Kasumi-1 (cell line): Measurements from ENCODE around the gene WDFY3.
"Not testable (repeated sequence)": the region's sequence is repeated elsewhere in the genome, so short reads cannot be mapped to it uniquely, and the experiment has no call there.

ENCODE experiments used
- DNase-seq, 2 experiments: peaks; one replicate each; lab custom pipeline; 2025; lab: John Stamatoyannopoulos, UW

The WDFY3 gene

GRCh38 chr4:84718699-84719098 is 247.8 kb downstream of the WDFY3 start:
- no peak for DNase-seq

GRCh38 chr4:84710548-84710947 is 255.9 kb downstream of the WDFY3 start:
- no peak for DNase-seq

- DNase-seq, result no peak
These were observed 257.9 kb downstream of the WDFY3 start for GRCh38 chr4:84708406-84709135.

DNA sequence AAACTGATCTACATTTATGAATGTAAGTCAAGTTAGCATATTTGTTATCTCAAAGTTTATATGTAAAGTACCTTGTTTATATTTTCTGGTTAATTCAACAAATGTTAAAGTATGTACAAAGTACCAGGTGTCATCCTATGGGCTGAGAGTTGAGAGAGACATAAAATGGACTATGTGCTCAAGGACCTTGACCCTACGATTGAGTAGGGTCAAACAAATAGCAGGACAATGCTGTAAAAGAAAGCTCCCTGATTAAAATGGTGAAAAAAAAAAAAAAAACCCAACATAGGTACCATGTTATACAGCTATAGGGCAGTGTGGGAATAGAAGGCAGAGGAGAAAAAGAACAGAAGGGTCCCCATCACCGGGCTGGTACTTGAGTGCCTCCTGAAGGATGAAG is 260.2 kb downstream of the WDFY3 start:
- no peak for DNase-seq

- no peak for DNase-seq
These were observed 267.4 kb downstream of the WDFY3 start for GRCh38 chr4:84699001-84699671.

GRCh38 chr4:84697615-84698201 is 268.8 kb downstream of the WDFY3 start:
- no peak for DNase-seq

- DNase-seq, result no peak
These were observed 269.3 kb downstream of the WDFY3 start for GRCh38 chr4:84697159-84697558.

DNA sequence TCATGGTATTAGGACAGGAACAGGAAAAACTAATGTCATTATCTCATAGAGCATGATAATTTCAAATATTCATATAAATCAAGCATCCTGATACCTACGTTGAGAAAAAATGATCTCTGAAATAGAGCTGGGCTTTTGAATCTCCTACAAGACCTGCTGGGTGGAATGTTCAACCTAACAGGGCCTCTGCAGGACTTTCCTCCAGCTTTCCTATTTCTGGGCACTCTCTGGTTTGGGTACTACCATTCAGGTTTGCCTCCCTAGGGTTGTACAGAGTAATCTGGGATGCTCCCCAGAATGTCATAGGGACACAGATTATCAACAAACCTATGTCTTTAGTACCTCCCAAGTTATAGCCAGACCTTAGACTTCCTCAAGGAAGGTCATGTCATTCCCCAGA is 274.7 kb downstream of the WDFY3 start:
- no peak for DNase-seq

DNA sequence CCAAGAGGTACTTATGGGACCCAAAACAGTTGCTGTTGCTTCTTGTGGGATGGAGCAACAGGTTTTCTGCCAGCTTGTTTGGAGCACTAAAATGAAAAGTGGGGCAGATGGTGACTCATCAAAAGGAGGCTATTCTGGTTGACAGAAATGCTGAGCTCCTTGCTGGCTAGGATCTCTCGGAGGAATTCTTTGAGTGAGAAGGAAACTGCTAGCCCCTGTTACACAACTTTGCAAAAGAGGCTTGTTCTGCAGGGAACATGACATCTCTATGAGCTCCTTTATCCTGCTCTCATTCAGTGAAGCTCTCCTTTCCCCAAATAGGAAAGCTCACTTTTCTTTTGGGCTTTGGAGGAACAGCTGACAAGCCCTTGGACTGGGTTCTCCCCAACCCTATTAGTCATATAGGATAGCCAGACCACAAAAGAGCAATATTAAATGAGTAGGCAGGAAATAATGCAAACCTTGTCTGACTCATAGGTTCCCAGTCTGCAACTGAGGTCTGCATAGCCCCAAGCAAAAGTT is 275.3 kb downstream of the WDFY3 start:
- peak; percentile 89 to 92 for DNase-seq

DNA sequence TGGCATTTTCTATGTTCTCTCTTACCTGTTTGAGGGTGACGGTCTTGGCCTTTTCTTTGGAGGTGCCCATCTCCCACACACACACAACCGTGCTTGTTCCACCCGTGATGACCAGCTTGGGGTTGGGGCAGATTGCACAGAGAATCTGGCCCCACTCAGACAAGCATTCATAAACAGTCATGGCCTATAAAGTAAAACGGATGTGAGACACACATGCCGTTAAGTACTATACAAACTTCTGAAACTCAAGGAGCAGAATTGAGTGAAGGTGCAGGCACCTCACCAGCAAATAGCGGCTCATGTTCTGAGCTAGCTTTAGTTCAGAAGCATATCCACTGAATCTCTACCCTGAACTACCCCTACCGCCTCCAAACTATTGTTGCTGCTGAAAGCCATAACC is 276.0 kb downstream of the WDFY3 start:
- no peak for DNase-seq

GRCh38 chr4:84689197-84689596 is 277.3 kb downstream of the WDFY3 start:
- no peak for DNase-seq

DNA sequence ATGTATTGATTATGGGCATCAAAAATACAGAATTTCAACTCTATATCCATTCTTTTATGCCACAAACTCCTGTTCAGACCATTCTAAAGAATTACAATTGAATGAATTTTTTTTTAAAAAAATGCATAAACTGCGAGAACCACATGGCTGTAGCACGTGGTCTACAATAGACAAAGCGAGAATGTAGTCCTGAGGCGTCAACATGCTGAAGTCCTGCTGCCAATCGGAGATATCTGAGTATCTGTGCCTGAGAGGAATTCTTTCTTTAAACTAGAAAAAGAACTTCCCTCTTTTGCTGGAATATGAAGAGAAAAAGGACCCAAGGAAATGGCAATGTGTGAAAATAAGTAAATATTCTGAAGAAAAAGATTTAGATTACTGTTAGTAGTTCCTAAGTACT is 277.9 kb downstream of the WDFY3 start:
- no peak for DNase-seq

GRCh38 chr4:84685105-84685504 is 281.4 kb downstream of the WDFY3 start:
- no peak for DNase-seq

DNA sequence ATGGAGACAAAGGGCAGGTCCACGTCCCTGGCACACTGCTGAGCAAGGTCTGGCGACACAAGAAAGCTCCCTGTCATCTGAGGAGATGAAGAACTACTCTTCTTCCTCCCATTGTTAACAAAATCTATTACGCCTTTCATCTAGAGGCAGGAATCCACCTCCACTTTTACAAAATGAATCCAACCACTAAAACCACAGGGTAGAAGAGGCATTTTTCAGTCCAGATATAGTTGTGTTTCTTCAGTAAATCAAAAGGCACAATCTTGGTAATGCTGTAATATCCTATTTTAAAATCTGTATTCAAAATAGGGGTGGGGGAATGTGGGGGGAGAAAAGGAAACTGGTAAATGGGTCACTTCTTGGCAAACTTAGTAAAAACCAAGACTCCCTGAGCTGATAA is 282.1 kb downstream of the WDFY3 start:
- no peak for DNase-seq

DNA sequence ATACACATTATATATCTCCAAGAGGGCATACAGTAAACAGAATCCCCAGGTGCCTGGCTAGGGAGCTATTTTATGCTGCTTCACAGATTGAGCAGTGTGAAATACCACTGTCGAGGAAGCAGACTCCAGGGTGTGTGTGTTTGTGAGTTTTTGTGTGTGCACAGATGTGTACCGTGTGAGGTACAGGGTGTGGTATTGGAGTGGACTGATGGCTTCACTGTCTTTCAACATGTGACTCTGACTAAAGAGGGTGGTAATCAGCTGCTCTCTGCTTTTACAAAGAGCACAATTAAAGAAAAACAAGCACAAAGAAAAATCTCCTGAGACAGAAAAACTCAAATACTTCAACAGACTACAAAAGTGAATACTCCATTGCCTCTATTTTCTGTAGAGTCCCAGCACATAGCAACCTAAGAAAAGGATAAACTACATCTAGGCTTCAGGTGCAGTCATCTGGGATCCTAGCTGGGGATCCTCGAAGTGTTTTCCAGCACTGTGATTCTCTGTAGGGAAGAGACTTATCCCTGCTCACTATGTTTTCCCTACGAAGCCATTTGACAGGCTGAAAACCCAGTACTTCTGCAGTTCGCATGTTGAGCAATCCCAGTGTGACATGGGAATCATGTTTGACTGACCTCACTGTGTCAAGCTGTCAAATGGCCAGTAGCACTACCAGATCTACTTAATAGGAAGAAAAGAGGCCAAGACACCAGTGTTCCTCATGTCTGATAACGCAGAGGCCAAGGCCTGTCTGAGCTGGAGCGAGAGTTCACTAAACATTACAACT is 283.2 kb downstream of the WDFY3 start:
- no peak for DNase-seq

DNA sequence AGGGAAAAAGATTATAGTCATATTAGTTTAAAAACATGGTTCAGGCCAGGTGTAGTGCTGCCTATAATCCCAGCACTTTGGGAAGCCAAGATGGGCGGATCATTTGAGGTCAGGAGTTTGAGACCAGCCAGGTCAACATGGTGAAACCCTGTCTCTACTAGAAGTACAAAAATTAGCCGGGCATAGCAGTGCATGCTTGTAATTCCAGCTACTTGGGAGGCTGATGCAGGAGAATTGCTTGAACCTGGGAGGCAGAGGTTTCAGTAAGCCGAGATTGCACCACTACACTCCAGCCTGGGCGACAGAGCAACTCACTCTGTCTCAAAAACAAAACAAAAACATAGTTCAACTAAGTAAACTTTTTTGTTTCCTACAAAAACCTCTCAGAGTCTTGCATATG is 283.8 kb downstream of the WDFY3 start:
- DNase-seq, result not testable (repeated sequence)

DNA sequence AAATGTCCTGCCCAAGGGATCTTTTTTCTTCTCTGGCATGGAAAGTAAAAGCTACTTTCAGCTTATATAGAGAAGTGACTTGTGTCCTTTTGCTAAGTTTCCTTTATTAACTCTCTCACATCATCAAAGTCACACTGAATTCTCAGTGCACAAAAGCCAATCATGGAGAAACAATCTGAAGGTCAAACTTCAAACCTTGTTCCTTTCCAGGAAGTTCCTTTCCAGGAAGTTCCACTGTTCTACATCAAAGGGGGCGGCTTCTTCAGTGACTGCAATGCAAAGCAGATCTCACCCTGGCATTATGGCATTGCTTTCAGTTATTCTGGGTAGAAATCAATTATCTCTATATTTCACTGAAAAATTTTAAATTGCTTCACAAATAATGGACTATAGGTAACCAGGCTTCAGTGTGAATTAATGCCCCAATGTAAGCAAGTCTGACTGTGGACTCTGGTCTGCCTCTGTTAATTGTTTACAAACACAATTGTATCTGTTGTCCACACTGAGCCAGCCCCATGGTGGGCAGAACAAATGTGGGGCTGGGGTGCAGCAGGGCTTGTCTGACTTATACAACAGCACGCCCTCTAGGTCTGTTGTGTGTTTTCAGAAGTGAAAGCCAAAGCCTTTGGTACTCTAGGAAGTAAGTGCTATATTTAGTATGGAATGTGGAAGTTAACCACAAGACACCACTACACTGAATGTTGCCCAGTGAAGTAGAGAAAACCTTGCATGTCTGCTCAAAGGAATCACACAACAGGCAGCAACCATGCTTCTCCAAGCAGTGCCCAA is 284.8 kb downstream of the WDFY3 start:
- peak; percentile 70 to 79 for DNase-seq

DNA sequence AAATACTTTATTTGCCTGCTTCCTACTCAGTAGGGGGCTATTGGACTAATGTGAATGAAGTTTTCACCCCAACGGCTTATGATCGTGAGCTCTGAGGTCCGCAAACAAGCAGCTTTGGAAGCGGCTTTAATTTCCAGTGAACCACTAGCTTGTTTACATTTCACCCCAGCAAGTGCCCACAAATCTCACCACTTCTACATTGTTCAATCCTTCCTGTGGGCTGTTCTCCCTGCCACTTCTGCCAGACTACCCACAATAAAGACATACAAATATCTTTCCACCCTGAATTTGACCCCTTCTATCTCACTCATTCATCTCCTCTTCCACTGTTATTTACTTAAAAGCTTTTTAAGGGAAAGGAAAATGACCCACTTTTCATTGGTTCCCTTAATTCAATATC is 285.5 kb downstream of the WDFY3 start:
- no peak for DNase-seq

DNA sequence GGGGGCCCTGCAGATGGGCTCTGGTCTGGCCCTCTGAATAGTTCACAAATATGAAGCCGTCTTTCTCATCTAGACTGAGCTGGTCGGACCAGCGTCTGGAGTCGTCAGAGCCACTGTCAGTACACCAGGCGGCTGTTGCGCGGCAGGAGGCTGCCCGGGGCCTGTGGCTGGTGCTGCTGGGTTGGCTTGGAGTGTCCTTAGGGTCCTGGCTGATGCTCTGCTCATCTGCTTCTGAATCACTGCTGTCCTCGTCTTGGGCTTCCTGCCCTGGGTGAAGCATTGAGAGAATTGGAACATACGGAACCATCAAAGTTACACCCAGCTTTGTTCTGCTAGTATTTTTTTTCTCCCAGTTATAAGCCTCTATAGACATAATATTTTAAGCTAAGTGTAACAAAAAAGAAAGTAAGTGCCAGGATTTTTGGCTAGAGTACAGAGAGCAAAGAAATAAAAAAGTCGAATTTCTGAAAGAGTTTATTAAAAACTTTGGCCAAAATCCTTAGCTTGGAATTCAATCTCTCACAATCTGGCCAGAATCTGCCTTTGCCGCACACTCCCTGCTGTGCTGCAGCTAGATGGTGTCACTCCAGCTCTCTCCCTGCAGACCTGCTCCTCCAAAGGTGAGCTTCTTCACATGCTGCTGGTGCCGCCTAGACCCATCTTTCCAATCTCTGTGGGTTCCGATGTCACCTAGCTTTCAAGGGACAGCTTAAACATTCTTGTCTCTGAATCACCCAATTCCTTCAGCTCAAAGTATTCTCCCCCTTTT is 287.3 kb downstream of the WDFY3 start:
- DNase-seq, result no peak

DNA sequence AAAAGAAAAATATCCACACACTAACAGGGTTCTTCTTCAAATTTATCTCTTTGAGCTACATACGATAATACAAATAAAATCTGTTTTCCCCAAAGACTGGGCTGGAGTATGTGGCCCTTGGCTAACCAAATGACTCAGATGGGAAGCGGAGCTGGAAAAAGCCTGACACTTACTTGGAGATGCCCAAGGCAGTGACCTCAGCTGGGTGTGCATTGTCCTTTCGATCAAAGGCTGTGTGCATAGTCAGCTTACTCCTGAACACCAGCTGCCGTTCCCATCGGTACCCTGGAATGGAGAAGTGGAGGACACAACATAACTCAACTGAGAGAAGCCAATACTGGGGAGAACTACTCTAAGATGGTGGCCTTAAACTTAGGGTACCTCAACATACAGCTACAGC is 288.5 kb downstream of the WDFY3 start:
- no peak for DNase-seq

GRCh38 chr4:84677093-84677492 is 289.4 kb downstream of the WDFY3 start:
- no peak for DNase-seq
